ENCODE measurements around the gene LRP10. TPM values are rescaled to one million over a fixed set of nuclear protein-coding genes. Genes with fewer than 3 reads are reported as not detected.
A peak's percentile ranks its signal among the peaks of the same experiment; 100 is the strongest.

LRP10 gene
- total and polyA plus RNA-seq, 2 of the 8 experiments (the other 6 are each of a cell fraction or from before 2014, with no cell fraction given), result 12.4 to 15.6 TPM

- peak overlapping the region; percentile 39; the same call in 1 of the 2 replicates for H4K8ac ChIP-seq (ENCODE audit: extremely low read depth, insufficient read depth, low read length)
- peaks cover 14% of the 10 kb centered on the region for H3K23me2 ChIP-seq (ENCODE audit: low read depth, low read length)
- peak overlapping the region; percentile 86 for H3K4me2 ChIP-seq (ENCODE audit: insufficient read depth in 1 of 2, low read depth in 2 of 2, low read length in 2 of 2)
- no peak overlapping the region for H3K23ac ChIP-seq (ENCODE audit: insufficient read length)
- no peaks in the 10 kb centered on the region for H4K20me1 ChIP-seq (replicated peaks in 1 of 2; ENCODE audit: control insufficient read depth in 1 of 2, insufficient read depth in 2 of 2, low read length in 2 of 2)
- H3K56ac ChIP-seq (replicated peaks; ENCODE audit: insufficient read length, low read depth, low read length), result peak overlapping the region; percentile 71
- H3K4me1 ChIP-seq (replicated peaks in 1 of 4; ENCODE audit: control insufficient read depth in 3 of 4, insufficient read depth in 4 of 4, low read length in 3 of 4), result peaks cover 7 to 21% (median 12%) of the 10 kb centered on the region in 4 experiments
- peaks cover 0 to 17% (median 11%) of the 10 kb centered on the region in 4 experiments; a peak in 6 of 7 replicates for H3K27me3 ChIP-seq (replicated peaks in 1 of 4; ENCODE audit: control insufficient read depth in 3 of 4, extremely low read depth in 1 of 4, insufficient read depth in 3 of 4, low read length in 3 of 4)
- H2BK12ac ChIP-seq (ENCODE audit: low read depth, low read length), result no peak overlapping the region; the same call in 1 of the 2 replicates
- H3K4ac ChIP-seq (replicated peaks; ENCODE audit: insufficient read length, low read depth, low read length), result no peak overlapping the region
- H3K79me2 ChIP-seq (ENCODE audit: control insufficient read depth in 1 of 2, insufficient read depth in 2 of 2, low read length in 2 of 2), result no peaks in the 10 kb centered on the region
- peaks cover 3% of the 10 kb centered on the region; the same call in 1 of the 2 replicates for H3K79me1 ChIP-seq (ENCODE audit: low read depth, low read length)
- H3K27ac ChIP-seq (ENCODE audit: low read depth, low read length), result peak overlapping the region; percentile 25
- DNase-seq (ENCODE audit: low read depth in 1 of 2, low spot score in 2 of 2) (peak in 1 of 2 experiments; percentile 87), FAIRE-seq (no peak)
- H2BK5ac ChIP-seq (ENCODE audit: low read depth, low read length), result peak overlapping the region; percentile 81; the same call in 1 of the 2 replicates
- H2AFZ ChIP-seq (ENCODE audit: low read length), result peak overlapping the region; percentile 90; the same call in 1 of the 2 replicates
- no peaks in the 10 kb centered on the region for H3K9me3 ChIP-seq (ENCODE audit: insufficient read depth in 2 of 2, low read depth in 1 of 2, low read length in 1 of 2)
- peak overlapping the region; percentile 21 for H2BK120ac ChIP-seq (replicated peaks; ENCODE audit: low read depth, low read length)
- WGBS, 2 experiments (ENCODE audit: extremely low coverage in 1 of 2, insufficient coverage in 1 of 2, insufficient read length in 1 of 2, insufficient replicate concordance in 2 of 2, low coverage in 1 of 2, low lambda C conversion rate in 2 of 2, missing lambda C conversion rate in 1 of 2), result 5% methylated on average over 42 of the region's 77 CpGs; no CpG with 5 or more reads in 1 of the 2 experiments
- POLR2A ChIA-PET (ENCODE audit: partially characterized antibody), result interaction anchor here (0.5 to 7.2 kb wide), 15 partner anchors 8 to 171 kb away, joined by 3 to 54 read pairs (median 3); partner anchors contain the start of genes LRP10, PRMT5 and RBM23
- CTCF ChIA-PET (ENCODE audit: partially characterized antibody), result interaction anchor here (1.0 to 56.0 kb wide), 5 partner anchors 13 to 182 kb away, joined by 4 to 1562 read pairs (median 121); partner anchors contain the start of genes LRP10, MMP14, MRPL52 and SLC7A7
- peak overlapping the region in 3 of 4 experiments; percentile 48 to 74 (median 59); a peak in 5 of 7 replicates for H3K9ac ChIP-seq (replicated peaks in 1 of 4; ENCODE audit: extremely low read depth in 1 of 4, low read depth in 3 of 4, low read length in 3 of 4)
- no peak overlapping the region; the same call in 1 of the 2 replicates for H2BK15ac ChIP-seq (ENCODE audit: low read length)
- peak overlapping the region; percentile 93 for H3K18ac ChIP-seq (ENCODE audit: extremely low read depth, low read length)
- H3K14ac ChIP-seq (ENCODE audit: insufficient read length), result no peak overlapping the region
- peak overlapping the region; percentile 16 for H4K91ac ChIP-seq (replicated peaks; ENCODE audit: insufficient read length, low read length)
- H3K4me3 ChIP-seq (ENCODE audit: extremely low read depth in 1 of 4, insufficient read depth in 2 of 4, low read depth in 3 of 4, low read length in 4 of 4), result peak overlapping the region; percentile 57 to 83 (median 65)
- peak overlapping the region; percentile 28 for H4K5ac ChIP-seq (ENCODE audit: insufficient read length, low read depth, low read length)
- H2AK5ac ChIP-seq (ENCODE audit: low read depth, low read length), result no peak overlapping the region
- H2BK20ac ChIP-seq (ENCODE audit: low read length), result no peak overlapping the region
- no peaks in the 10 kb centered on the region for H3K36me3 ChIP-seq (ENCODE audit: control insufficient read depth in 2 of 4, insufficient read depth in 4 of 4, low read length in 3 of 4)
- TF ChIP-seq TAF1 (IDR thresholded peaks at IDR 0.05; ENCODE audit: low read depth, low read length), result peak; percentile 33
- peak; percentile 53 for TF ChIP-seq ASH2L (IDR thresholded peaks at IDR 0.05; ENCODE audit: low read length)
- TF ChIP-seq RAD21 (IDR thresholded peaks at IDR 0.05 in 1 of 2, conservative IDR thresholded peaks at IDR 0.05 in 1 of 2; ENCODE audit: low read depth in 2 of 2, low read length in 2 of 2), result peak in 1 of 2 experiments; percentile 6; a peak in 2 of 4 replicates
- TF ChIP-seq PHF8 (conservative IDR thresholded peaks at IDR 0.05; ENCODE audit: low read depth, low read length), result peak; percentile 78
- TF ChIP-seq KDM4A (IDR thresholded peaks at IDR 0.05; ENCODE audit: low read depth, low read length, severe bottlenecking), result peak; percentile 86
- peak; percentile 98 for TF ChIP-seq E2F6 (IDR thresholded peaks at IDR 0.05)
- 0 out of 2 replicates have a peak, but pooled peaks have one; percentile 17 for TF ChIP-seq POLR2AphosphoS5 (IDR thresholded peaks at IDR 0.05; ENCODE audit: low read depth, low read length)
- peak; percentile 9 to 83; a peak in 1 of 4 replicates for TF ChIP-seq HDAC2 (IDR thresholded peaks at IDR 0.05; ENCODE audit: borderline replicate concordance in 1 of 2, low read depth in 2 of 2, low read length in 2 of 2)
- 0 out of 2 replicates have a peak, but pooled peaks have one; percentile 18 for TF ChIP-seq GTF2F1 (IDR thresholded peaks at IDR 0.05; ENCODE audit: borderline replicate concordance, low read depth, low read length)
These were observed 15.1 kb downstream of the LRP10 start for GRCh38 chr14:22886500-22887259.
